GM19023 (cell line): ENCODE results near the gene PYY.
"Not testable (repeated sequence)": the region's sequence is repeated elsewhere in the genome, so short reads cannot be mapped to it uniquely, and the experiment has no call there.

Experiments used
- ATAC-seq: cut with Tn5 transposase; IDR thresholded peaks from one replicate; pipeline ENCODE4 v1.9.1; 2021; ENCODE audit warnings: mild to moderate bottlenecking, moderate library complexity; ENCODE audit not compliant: unreplicated experiment

The PYY gene

DNA sequence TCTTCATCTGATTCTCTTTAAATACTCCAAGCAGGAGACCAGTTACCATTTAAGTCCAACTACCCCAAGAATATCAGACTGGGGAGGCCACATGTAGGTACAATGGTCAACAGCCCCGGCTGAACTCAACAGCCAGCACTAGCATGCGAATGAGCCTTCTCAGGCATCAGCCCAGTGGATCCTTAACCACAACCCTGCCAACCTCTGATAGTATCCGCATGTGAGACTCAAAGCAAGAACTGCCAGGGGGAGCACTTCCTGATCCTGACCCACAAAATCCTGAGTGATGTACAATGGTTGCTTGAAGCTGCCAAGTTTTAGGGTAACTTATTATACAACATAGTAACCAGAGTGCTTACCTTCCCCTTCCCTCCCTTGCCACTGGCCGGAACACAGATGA lies 4.0 kb downstream of the PYY start:
- no peak for ATAC-seq

DNA sequence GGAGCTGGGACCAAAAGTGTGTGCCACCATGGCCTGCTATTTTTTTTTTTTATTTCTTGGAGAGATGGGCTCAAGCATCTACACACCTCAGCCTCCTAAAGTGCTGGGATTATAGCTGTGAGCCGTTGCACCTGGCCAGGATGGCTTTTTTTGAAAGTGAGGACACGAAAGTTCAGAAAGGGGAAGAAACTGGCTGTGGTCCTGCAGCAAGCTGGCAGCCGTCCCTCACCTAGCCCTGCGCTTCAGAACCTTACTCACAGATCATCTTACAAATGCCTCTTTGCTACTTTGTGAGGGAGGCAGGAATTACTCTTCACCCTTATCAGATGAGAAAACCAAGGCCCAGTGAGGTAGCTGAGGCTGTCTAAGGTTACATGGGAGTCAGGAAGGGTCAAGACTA lies 7.0 kb downstream of the PYY start:
- no peak for ATAC-seq

DNA sequence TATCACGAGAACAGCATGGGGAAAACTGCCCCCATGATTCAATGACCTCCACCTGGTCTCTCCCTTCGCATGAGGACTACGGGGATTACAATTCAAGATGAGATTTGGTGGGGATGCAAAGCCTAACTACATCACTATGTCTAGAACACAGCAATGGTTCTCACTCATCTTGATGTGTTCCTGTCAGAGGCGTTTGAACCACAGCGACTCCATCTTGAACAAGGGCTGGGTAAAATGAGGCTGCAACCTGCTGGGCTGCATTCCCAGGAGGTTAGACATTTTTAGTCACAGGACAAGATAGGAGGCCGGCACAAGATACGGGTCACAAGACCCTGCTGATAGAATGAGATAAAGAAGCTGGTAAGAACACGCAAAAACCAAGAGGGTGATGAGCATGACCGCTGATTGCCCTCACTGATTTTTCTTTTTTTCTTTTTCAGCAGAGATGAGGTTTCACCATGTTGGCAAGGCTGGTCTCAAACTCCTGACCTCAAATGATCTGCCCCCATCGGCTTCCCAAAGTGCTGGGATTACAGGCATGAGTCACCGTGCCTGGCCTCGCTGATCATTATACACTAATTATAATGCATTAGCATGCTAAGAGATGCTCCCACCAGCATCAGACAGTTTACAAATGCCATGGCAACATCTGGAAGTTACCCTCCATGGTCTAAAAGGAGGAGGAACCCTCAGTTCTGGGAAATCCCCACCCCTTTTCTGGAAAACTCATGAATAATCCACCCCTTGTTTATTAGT lies 8.5 kb downstream of the PYY start:
- ATAC-seq = no peak

DNA sequence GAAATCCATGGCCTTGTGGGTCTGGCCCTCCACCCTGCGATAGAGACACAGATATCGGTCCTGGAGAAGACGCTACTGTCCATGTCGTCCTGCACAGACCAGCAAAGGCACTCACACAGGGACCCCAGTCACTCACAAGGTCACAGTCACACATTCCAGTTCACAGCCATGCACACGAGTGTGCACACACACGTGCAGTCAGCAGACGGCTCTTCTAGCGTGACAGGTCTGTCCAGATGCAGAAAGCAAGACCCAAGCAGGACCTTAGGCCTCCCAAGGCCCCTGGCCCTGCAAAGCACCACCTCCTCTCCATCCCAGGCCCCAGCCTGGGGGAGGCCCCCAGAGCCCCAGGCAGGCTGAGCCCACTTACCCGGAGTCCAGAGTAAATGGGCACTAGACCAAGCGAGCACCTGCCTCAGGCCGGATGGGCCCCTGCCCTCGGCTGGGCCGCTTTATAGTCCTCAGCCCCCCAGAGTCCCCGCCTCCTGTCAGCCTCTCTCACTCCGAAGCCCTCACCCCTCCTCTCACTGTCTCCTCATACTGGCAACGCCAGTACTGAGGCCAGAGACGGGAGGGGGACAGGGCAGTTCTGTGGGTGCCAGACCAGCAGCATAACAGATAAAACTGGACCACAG lies 11.6 kb downstream of the PYY start, which contains the start of gene PPY:
PPY (minus strand) TSS at position 426 of the 635 bp plus-strand sequence. CDS start 822 bp downstream, outside the sequence.
- no peak for ATAC-seq

DNA sequence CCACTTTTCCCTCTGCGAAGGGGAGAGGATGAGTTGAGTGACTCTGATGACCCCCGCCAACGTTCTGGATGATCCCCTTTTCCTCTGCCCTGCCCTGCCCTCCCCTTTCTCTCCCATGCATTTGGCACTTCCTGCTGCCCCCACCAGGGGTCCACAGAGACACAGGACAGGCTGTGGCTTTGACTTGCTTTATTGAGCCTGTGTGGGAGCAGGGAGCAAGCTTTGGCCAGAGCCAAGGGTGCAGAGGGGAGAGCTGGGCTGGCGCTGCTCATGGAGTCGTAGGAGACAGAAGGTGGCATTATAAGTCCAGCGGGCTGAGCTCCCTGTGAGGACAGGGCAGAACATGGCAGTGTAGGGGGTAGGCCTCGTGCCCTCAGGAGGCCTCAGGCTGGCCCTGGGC lies 13.1 kb downstream of the PYY start:
- ATAC-seq = no peak

DNA sequence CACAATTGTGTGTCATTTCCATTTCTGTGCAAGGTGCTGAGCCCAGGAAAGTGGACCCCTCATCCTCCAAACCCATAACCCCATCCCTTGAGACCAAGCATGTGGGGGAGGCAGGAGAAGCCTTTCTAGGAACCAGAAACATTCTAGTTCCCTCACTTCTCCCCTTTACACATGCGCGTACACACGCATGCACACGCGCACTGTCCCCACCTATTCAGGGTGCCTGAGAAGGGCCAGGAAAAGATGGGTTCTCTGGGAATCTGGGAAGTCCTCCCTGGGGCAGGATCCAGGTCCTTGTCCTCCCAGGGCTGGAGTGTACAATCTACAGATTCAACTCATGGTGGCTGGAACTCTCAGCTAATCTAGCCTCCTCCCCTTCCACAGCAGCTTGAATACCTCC lies 13.9 kb downstream of the PYY start:
- no peak for ATAC-seq

DNA sequence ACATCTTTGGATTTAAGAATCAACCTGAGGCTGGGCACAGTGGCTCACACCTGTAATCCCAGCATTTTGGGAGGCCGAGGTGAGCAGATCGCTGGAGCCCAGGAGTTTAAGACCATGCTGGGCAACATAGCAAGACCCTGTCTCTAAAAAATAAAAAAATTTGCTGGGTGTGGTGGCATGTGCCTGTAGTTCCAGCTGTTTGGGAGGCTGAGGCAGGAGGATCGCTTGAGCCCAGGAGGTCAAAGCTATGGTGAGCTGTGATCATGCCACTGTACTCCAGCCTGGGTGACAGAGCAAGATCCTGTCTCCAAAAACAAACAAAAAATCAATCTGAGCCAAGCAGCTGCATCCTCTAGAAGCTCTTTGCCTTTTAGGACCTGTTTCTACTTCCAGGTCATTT lies 14.3 kb downstream of the PYY start:
- ATAC-seq = not testable (repeated sequence)

DNA sequence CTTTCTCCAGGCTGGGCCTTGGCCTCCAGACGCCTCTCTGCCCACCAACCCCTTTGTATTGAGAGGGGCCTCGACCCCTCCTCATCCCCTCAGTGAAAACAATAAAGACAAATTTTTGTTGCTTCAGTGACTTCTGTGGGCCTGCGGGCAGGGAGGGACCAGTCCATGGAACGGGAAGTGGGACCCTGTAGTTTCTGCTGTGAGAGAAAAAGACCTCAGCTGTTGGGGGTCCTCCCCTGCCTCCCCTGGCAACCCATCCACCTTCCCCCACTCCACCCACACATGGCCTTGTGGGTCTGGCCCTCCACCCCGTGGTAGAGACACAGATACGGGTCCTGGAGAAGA lies 14.9 kb downstream of the PYY start:
- no peak for ATAC-seq

DNA sequence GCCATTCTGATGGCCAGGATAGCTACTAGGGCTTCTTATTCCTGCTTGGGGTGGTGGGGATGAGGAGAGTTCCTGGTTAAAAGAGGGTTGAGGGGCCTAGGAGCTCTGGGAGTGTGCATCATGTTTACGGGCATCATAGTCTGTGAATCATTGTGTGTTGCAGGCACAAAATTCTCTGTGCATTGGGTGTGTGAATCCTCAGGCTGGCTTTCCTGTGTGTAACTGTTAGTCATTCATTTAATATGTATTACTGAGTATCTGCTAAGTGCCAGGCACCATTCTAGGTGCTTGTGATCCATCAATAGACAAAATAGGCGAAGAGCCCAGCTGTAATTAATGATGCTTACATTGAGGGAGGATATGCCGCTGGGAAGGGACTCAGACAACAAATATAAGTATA lies 17.3 kb downstream of the PYY start:
- ATAC-seq = no peak

DNA sequence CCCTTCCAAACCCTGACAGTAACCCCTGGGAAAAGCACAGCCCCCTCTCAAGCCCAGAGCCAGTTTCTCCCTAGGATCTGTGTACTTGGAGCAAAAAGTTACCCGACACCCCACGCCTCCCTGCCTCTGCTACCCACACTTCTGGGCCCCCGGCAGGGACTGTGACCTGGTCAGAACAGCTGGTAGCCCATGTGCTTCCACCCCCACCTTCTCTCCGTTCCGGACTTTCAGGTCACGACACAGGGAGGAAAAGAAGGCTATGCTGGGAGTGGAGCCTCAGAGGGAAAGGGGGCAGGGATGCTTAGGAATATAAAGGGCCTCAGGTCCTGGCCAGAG lies 17.8 kb downstream of the PYY start:
- ATAC-seq = no peak

DNA sequence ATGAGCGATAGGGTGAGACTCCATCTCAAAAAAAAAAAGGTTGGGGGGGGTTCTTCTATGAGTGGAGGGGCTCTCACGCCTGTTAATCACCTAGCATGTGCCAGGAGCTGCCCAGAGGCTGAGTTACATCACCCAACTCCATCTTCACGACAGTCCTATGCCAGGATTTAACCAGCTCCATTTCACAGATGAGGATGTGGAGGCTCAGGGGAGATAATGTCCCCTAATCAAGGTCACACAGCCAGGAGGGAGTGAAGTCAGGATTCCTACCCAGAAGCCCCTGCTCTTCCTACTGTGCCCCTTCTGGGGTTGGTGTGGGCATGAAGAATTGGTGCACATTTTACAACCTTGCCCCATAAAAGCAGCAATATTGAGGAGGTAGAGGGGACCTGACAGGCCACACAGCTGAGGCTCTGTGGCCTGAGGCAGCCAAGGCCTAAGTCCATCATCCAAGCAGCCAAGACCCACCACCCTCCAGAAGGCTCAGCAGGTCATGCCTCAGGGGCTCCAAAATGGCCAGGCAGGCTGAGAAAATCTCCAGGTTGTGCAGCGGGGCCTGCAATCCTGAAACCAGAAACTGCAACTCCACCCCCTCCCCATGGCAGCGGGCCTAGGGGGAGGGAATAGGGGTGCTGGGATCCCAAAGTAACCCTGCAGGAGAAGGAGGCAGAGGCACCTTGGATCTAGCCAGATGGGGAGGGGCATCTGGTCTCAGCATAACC lies 18.4 kb downstream of the PYY start:
- no peak for ATAC-seq

DNA sequence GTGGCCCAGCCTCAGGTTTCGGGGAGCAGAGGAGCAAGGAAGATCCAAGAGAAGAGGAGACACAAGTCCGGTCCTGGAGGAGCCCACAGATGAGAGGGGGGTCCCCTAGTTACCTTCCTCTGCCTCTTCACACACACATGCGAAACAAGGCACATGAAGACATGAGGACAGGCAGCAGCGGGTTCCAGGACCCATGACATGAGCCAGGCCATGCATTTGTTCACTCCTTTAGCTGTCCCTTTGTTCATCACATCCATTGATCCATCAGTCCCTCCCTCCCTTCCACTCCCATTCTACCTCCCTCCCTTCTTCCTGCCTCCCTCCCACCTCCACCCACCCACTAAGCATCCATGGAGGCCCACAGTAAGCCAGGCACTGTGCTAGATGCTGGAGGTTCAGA lies 20.8 kb downstream of the PYY start:
- no peak for ATAC-seq

DNA sequence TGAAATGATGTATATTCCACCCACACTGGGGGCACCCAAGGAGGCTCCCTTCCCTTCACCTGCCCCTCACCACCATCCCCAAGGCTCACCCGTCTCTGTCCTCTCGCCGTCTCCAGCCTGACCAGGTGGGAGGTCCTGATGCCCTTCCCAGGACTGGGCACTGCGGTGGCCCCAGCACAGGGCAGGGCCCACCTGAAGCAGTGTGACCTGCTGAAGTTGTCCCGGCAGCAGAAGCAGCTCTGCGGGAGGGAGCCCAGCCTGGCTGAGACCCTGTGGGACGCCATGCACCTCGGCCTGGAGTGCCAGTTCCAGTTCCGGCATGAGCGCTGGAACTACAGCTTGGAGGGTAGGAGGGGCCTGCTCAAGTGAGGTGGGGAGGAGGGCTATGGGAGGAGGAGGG lies 21.4 kb downstream of the PYY start:
- ATAC-seq = no peak

DNA sequence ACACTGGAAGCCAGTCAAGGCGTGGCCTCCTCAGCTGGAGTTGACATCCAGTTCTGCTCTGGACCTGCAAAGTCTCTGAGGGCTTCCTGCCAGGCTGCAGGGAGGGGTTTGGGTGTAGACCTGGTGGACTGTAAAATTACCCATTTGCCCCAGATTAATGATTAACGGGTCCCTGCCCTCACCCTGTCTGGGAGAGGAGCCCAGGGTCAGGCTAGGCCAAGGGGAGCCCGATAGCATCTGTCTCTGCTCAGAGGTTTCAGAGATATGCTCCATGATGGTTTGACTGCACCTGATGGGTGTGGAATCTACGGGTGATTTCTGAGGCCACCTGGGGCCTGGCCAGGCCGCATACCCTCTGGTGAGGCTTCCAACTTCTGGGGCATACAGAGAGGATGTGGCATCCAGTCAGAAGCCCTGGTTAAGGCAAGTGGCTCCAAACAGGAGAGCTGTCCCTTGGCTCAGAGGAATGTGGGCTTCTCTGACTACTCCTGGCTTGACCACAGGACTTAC lies 22.6 kb downstream of the PYY start:
- ATAC-seq = no peak

DNA sequence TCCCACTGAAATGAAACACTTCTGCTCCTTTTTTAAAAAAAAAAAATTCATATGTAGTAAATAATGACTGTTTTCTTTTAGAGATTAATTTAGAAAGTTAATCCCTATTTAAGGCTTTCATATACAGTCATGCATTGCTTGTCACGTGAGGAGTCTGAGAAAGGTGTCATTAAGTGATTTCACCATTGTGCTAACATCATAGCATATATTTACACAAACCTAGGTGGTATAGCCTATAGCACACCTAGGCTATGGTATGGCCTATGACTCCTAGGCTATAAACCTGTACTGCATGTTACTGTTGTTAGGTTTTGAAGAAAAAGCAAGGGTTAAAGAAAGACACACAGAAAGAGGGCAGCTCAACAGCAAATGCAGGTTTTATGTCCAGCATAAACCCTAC lies 25.1 kb downstream of the PYY start:
- ATAC-seq = no peak

DNA sequence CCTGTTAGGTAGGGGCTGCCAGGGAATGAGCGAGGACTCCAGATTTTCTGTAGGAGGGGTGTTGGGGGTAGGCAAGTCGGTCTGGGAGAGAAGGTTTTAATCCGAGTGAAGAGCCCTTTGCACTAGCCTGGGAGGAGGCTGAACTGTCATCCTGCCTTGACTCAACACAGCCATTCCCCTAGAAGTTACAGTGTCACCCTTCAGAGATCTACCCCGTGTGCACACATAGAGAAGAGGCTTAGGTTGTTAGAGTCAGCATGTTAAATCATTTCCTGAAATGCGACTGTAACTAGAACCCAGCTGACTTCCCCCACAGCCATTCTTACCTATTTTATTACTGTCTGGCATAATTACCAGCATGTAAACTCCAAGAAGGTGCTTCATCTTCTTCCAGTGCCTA lies 25.8 kb downstream of the PYY start:
- ATAC-seq = not testable (repeated sequence)

DNA sequence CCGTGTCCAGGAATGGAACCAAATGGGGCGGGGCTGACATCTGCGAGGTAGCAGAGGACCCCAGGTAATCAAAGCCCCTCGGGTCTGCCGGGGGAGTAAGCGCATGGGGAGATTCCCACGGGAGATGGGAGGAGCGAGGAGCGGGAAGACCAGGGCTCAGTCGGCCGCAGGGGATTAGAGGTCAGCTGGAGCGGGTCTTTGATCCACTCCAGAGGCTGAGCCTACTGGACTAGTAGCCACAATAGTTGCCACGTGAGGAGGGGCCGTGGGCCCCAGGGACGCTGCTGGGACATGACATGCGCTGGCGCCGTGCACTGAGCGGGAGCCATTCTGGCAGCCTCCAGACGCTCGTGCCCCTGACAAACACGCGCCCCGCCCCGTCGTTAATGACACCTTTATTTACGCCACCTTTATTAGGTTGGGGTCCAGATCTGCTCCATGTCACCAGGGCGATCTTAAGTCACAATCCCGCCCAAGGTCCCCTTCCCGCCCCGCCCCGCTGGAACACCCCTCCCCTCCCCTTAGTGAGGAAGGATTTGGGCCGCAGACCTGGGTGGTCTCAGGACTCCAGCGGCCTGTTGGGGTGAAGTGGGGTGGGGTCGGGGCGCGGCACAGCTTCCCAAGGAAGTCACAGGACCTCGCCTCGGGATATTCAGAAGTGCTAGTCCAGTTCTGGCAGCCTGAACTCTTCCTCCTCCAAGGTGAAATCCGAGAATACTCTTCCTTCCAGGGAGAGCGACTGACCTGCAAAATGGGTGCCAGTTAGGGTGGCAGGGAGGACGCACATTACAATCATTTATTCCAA lies 26.5 kb downstream of the PYY start:
- no peak for ATAC-seq

DNA sequence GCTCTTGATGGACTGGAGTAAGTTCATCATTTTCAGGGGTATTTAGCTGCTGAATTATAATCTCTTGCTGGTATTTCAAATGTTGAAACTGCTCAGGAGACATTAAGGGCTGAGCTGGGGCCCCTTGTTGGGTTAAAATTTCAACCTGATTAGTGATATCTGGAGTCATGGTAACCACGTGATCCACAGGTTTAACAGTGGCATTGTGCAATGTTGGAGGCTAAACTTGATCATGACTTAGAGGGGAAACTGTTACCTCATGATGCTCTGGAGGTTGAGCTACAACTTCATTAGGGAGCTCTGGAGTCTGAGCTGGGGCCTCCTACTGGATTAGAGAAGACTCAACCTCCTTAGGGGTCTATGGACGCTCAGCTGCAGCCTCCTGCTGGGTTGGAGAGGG lies 29.2 kb downstream of the PYY start:
- no peak for ATAC-seq

DNA sequence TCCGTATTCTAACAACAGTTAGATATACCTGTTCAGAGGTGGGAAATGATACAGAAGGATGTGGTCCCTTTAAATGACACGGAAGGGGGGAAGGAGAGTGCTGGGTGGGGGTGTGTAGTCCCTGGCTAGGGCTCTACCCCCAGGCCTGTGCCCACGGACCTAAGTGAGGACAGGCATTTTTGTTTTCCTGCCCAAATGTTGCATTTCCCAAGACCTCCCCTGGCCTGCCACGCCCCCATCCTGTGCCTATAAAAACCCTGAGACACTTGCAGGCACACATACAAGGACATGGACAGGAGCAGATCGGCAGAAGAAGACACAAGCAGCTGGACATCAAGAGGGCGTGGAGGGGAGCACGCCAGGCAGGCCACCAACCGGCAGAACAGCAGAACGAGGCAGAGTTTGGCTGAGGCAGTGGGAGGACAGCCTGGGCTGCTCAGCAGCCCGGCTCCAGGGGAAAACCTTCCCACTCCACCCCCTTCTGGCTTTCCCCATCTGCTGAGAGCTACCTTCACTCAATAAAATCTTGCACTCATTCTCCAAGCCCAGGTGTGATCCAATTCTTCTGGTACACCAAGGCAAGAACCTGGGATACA lies 33.1 kb downstream of the PYY start:
- no peak for ATAC-seq

DNA sequence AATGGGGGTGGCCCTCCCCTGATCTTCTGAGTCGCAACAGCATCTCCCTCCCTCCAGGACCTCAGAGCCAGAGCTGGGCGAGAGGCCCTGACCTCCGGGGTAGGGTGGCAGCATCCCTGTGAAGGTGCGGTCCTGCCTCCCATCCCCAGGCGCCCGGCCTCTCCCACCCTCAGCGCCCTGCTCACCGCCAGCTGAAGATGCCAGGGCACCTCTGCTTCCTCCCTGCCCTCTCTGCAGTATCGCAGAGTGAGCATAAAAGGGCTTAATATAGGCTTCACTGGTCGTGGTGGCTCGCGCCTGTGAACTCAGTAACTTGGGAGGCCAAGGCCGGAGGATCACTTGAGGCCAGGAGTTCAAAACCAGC lies 35.7 kb downstream of the PYY start:
- ATAC-seq = no peak
